ENCODE data around the gene BRI3. TPM values are rescaled to one million over a fixed set of nuclear protein-coding genes. Genes with fewer than 3 reads are reported as not detected.

BRI3 gene
- total RNA-seq, 1 donor, result 59.6 TPM

DNA sequence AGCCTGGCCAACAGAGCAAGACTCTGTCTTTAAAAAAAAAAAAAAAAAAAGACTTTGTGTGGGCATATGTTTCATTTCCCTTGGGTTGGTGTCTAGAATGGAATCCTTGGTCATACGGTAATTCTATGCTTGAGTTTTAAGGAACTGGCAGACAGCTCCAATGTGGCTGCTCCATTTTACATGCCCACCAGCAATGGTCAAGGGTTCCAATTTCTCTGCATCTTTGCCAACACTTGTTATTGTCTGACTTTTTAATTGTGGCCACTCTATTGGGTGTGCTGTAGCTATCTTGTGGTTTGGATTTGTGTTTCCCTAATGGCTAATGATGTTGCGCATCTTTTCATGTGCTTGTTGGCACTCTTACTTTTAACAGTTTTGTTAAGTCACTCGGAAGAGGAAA, 57.6 kb downstream of the BRI3 start:
- TF ChIP-seq, protein P1, sequence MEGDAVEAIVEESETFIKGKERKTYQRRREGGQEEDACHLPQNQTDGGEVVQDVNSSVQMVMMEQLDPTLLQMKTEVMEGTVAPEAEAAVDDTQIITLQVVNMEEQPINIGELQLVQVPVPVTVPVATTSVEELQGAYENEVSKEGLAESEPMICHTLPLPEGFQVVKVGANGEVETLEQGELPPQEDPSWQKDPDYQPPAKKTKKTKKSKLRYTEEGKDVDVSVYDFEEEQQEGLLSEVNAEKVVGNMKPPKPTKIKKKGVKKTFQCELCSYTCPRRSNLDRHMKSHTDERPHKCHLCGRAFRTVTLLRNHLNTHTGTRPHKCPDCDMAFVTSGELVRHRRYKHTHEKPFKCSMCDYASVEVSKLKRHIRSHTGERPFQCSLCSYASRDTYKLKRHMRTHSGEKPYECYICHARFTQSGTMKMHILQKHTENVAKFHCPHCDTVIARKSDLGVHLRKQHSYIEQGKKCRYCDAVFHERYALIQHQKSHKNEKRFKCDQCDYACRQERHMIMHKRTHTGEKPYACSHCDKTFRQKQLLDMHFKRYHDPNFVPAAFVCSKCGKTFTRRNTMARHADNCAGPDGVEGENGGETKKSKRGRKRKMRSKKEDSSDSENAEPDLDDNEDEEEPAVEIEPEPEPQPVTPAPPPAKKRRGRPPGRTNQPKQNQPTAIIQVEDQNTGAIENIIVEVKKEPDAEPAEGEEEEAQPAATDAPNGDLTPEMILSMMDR (IDR thresholded peaks at IDR 0.05; ENCODE audit: insufficient read depth, low read depth, low read length), result no peak
- no peak for DNase-seq (ENCODE audit: low read depth)
- no peak overlapping the region for H3K4me3 ChIP-seq (ENCODE audit: low read depth, low read length)

DNA sequence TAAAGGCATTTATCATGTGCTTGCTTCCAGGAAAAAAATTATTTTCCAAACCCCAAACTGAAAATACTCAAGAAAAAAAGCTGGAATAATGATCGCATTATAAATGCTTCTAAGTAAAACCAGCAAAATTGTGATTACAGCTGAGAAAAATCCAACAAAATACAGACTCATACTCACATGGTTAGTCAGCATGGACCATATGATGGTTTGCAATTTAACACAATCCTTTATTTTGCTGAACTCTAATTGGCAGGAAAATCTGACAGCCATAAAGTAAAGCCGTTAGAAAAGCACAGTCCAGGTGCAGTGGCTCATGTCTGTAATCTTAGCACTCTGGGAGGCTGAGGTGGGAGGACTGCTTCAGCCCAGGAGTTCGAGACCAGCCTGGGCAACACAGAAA, 59.6 kb downstream of the BRI3 start:
- no peak overlapping the region for H3K4me3 ChIP-seq (ENCODE audit: low read depth, low read length)
- peak; percentile 32 for DNase-seq (ENCODE audit: low read depth)
- TF ChIP-seq, protein P1 (IDR thresholded peaks at IDR 0.05; ENCODE audit: insufficient read depth, low read depth, low read length), result no peak

Other genes starting within 250 kb of the BRI3 start
- 11.0 and 11.2 TPM in 2 replicates for gene LMTK2, start 174.8 kb upstream of the BRI3 start, total RNA-seq
- 1.3 TPM in 1 of 2 replicates, not detected in the other for gene BHLHA15, start 70.2 kb upstream of the BRI3 start, total RNA-seq
- gene TECPR1, start 29.5 kb upstream of the BRI3 start, total RNA-seq, result 21.6 and 26.1 TPM in 2 replicates
- gene BAIAP2L1, start 119.4 kb downstream of the BRI3 start, total RNA-seq, result 6.4 and 9.1 TPM in 2 replicates